HS-27A (cell line): ENCODE data around the gene PTGR3.
"Not testable (repeated sequence)": the region's sequence is repeated elsewhere in the genome, so short reads cannot be mapped to it uniquely, and the experiment has no call there.

Experiments
- DNase-seq: peaks from one replicate; pipeline ENCODE4 v3.0.0-alpha.2; 2012; ENCODE audit warnings: low read depth, missing footprints

Gene PTGR3

DNA sequence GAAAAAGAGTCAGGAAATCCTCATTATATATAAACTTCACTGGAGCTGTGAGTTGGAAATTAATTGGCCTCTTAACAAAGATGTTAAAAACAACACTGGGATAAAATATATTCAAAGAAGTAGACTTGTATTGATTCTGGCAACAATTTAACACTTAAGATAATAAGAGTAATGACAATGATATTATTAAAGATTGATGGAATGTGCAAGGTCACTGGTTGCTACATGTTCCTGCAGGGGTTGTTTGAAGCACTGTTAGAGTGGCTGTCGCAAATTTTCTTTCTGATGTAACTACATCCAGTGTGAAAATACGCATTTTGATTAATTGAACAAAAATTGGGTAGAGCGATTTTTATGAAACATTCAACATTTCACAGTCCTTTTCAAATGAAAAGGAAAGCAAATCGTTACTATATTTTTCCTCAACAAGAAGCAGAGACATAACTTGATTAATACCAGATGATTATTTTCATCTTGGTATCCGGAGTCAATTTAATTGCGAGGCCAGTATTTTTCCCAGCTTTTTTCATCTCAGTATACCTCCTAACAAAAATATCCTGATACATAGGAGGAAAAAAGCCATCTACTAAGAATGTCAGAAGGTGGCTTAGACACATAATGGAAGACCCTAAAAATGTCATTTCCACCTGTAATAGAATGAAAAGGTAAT is 6.1 kb downstream of the PTGR3 start:
- DNase-seq = no peak

DNA sequence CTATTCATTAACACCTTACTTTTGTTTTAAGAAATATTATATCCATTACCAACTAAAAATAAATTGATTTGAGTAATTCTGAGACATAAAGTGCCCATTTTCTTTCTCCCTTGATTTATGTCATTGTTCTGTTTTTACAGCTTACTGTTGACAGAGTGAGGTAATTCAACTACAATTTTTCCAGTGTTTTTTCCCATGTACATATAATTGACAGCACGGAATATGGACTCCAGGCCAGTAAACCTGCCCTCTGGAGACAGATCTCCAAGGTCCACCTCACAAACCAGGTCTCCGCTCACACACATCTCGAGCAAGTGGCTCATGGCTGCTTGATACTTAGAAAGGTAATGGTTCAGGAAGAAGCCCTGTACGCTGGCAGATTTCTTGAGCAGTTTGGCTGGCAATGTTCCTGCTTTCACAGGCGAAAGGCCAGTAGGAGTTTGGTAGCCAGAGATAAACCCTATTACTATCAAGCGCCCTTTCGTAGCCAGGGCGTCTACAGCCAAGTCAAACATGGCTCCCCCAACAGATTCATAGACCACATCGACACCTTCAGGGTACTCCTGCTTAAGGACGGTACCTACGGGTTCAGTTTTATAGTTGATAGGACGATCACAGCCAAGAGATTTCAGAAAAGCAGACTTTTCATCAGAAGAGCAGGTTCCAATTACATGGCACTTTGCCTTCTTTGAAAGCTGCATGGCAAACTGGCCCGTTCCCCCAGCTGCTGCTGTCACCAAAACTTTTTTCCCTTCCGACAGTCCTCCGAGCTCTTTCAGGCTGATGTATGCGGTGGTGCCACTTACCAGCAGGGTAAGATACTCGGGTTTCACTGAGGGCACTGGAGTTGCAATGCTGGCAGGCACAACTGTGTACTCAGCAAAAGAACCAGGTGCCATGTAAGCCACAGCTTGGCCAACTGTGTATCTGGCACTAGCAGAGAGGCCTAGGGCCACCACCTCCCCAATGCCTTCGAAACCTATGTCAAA is 7.4 kb downstream of the PTGR3 start:
- DNase-seq = no peak

DNA sequence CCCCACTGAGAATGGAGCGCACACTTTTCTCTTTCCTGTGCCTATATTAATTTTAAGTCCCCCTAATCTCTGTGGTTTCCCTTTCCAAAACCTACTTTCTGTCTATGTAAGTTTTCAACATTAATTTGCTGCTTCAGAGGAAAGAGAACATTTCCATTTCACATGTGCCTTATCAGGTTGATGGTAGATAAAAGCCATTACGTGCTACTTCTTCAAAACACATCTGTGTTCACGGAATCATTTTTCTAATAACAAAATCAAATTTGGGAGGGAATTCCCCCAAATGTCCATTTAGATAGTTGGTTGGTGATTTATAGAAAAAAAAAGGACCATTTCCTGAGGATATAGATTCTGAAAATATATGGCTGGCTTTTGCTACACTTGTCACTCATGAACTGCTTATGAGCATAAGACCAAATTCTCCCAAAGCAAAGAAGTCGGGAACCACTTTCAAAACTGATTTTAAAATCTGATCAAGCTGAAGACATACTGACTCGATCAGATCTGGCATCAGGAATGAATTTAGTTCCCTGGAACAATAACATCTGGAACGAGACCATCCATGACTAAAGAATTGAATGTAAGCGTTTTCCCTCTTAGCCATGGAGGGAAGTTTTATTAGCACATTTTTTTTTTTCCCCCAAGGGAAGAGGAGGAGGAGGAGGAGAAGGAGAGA is 8.2 kb downstream of the PTGR3 start:
- no peak for DNase-seq

DNA sequence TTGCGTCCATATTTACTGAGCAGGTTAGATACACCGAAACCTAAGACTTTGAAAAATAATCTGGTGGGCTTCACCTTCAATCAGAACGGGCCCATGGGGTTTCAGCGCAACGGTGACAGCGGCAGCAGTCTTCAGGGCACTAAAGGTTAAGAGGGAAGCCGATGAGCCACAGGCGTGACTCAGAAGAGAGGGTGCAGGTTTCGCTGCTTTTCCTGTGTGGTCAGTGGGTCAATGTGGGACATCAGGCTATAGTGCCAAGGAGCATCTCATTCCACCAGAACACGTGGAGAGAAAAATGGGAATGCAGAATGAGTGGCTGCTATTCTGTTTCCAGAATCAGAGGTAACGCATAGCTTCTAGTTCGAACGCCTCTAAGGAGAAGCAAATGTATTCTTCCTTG is 8.9 kb downstream of the PTGR3 start:
- DNase-seq = no peak

DNA sequence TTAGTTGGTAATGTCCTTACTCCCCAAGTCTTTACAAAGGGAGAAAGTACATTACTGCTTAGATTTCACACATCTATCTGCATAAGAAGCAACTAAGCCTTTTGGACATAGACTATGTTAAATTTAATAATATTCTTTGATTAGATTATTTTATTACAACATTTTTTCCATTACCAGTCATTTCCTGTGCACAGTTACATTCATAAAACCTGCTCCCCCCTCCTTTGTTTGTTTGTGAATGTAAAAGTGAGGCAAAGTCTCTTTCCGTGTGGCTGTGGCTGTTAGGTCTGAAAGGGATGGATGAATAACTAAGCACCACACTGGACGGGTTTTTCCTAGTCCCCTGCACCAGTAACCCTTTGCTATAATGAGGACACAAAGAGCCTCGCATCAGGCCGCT is 9.6 kb downstream of the PTGR3 start:
- no peak for DNase-seq

DNA sequence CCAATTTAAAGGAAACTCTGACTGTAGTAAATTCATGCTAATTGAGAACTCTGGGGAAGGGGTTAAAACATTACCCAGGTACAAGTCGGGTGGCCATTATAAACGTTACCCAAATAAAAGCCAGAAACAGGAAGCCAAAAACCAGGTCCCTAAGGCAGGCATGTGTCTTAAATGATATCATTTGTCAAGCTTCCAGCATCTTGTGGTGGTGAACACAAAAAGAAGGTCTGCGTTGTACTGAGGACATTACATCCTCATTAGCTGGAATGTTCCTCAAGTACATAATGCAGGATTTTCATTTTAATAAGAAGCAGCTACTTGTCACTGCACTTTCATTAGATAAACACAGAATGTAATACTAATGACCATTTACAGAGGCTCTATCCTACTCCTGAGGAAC is 10.9 kb downstream of the PTGR3 start:
- no peak for DNase-seq

DNA sequence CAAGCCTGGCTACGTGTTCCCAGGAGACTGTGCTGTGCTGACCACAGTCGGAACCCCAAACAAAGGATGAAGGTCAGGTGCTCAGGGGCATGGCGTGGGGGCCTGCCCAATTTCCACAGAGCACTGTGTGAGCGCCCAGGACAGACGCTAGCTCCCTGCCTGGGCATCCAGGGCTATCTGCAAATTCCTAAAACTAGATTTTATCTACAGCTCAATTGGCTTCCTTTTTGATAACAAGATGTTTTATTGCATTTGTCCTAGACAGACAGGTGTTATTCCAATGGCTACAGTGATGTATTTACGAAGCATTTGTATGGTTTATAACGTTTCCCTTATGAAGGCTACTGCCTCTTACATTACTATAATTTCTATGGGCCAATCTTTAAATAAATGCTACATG is 16.0 kb downstream of the PTGR3 start:
- no peak for DNase-seq

DNA sequence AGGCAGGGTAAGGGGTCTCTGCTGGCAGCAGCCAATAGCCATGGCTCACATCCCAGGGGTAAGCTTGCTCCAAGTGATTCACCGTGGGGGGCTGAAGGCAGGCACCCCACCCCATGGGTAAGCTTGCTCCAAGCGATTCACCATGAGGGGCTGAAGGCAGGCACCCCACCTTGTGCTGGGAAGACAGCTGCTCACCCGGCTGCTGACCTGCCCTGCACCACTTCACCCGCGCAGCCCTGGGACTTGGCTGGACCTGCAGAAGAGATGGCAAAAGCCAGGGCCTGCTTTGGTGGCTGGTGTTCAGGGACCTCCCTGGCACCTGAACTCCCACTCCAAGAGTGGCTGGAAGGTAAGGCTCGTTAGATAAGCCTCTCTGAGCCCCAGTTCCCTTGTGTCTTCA is 19.2 kb downstream of the PTGR3 start:
- no peak for DNase-seq

DNA sequence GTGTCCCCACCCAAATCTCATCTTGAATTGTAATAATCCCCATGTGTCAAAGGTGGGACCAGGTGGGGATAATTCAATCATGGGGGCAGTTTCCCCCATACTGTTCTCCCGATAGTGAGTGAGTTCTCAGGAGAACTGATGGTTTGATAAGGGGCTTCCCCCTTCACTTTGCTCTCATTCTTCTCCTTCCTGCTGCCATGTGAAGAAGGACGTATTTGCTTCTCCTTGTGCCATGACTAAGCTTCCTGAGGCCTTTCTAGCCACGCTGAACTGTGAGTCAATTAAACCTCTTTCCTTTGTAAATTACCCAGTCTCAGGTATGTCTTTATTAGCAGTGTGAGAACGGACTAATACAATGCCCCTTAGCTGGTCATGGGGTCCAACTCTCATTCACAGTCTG is 21.2 kb downstream of the PTGR3 start:
- DNase-seq = not testable (repeated sequence)

DNA sequence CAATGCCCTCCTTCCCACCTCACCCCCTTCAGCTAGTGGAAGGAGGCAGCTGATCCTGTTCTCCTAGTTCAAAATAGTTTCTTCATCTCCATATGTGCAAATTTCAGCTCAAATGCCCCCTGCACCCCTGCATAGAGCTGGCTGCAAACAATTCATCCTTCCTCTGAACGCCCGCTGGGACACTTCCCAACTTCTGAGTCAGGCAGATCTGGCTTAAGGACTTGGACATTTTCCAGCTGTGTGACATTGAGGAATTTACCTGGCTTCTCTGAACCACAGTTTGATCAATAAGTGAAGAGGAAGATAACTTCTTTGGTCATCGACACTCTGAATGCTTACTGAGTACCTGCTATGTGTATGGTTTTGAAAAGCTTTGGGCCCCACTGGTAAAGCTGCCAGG is 23.5 kb downstream of the PTGR3 start:
- no peak for DNase-seq

DNA sequence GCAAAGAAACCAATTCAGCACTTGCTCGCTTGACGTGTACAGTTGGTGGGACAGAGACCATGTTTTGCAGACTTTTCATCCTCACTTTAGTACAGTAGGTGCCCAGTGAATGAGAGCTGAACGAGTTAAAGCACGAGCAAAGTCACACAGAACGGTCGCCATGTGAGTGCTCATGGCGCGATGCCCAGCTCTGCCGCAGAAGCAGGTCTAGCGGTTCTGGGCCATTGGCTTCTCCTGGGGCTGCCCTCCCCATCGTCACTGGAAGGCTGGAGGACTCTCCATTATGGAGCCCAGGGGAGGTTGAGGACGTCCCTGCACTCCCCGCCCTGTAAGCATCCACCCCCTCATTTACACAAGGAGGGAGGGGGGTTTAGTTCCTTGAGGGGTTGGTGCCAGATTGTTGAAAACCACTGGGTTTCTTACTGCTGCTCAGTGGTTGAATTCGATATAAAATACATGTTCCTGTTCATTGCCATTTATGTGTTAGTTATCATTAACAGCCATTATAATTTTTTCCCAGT is 24.9 kb downstream of the PTGR3 start:
- no peak for DNase-seq

DNA sequence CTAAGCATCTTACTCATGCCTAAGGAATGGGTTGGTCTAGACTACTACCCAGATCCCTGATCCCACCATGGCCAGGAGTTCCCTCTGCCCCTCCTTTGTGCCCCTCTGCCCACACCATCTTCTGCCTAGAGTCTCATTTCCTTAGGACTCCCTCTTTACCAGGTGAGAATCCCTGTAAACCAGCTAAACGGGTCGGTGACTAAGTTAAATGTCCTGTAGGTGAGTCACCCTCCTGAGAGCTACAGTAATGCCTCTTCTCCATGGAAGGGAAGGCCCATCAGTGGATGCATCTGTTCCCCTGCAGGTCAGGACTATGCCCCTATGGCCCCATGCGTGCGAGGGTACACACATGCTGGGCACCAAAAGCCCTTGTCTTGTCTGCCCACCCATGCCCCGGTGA is 25.4 kb downstream of the PTGR3 start:
- no peak for DNase-seq

DNA sequence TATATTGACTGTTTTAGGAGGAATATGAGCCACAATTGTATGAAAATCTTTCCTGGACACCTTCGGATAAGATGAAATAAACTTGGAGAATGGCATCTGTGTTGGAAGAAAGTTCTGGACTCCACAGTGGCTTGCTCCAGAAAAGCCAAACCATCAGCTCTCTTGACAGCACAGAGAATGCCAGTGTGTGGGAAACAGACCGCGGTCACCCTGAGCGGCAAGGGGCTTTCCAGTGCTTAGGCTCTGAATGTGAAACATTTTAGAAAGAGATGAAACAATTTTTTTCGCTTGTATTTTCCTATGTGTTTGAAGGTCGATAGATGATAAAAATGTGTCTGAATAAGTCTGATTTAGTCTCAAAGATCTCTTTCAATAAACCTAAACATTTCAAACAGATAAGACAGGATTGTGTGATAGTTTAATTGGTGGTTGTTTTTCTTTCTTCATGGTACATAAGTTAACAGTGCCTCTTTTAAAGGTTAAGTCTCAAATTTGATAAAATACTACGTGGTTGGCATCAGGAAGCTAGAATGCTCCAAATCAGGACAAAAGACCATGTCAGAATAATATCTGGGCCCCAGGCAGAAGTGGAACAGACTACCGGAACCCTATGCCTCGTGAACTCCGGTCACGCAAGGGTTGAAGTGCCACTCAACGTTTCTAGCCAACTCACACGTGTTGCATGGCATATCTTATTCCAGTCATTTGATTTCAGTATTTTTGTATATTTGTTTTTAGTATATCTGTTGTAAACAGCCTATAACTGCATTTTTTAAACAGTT is 28.9 kb downstream of the PTGR3 start:
- DNase-seq = no peak

DNA sequence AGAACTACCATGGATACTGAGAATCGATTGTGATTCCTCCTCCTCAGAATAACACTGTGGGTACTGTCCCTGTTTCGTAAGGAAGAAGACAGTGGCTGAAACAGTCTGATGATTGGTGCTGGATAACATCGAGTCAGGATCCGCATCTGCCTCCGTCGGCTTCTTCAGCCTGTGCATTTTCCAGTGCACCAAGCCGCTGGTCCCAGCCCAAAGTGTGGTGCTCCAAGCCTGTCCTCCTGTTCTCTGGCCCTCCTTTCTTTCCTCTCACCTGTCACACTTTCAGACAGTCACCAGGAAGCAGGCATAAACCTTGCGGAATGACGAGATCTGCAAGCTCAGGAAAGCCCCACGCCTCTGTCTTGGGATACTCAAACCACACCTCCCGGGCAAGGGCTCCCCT is 30.6 kb downstream of the PTGR3 start:
- no peak for DNase-seq

DNA sequence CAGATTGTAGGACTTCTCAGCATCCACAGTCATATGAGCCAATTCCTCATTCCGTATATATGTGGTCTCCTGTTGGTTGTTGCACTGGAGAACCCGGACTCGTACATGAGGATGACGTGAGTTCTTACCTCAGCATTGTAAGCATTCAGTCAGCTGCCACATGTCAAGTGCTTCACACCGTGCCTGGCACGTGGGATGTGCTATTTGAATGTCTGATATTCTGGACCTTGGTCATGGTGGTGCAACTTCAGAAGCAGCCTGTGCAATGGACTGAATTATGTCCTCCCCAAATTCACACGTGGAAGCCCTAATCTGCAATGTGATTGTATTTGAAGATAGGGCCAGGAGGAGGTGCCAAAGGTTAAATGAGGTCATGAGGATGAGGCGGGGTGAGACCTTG is 32.1 kb downstream of the PTGR3 start:
- DNase-seq = no peak

DNA sequence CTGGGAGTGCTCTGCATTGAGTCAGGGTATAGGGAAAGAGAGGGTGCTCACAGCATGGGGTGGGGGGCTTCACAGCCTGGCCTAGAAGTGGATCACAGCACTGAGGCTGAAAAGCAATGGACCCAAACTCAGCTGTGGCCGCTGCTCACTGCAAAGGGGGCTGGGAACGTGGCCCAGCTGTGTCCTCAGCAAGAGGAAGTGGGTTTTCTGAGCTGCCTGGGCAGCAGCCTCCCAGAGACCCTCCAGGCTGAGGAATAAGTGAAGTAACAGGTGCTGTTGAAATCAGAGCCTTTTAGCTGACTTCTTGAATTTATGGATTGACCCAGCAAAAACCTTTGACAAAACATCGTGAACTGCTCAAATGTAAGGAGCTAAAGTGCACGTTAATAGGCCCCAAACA is 35.2 kb downstream of the PTGR3 start:
- DNase-seq = no peak

DNA sequence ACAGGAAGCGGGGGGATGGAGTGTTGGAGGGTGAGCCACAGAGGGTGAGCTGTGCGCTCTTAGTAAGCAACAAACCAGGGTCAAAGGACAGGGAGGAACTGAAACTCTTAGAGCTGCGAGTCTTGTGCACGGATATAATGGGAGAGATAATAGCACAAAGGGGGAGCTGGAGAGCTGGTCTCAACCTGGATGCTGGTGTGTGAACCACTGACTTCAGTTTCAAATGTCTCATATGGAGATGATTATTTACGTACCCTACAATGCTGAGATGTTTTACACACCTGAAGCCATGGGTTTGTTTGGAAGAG is 35.9 kb downstream of the PTGR3 start:
- DNase-seq = no peak

DNA sequence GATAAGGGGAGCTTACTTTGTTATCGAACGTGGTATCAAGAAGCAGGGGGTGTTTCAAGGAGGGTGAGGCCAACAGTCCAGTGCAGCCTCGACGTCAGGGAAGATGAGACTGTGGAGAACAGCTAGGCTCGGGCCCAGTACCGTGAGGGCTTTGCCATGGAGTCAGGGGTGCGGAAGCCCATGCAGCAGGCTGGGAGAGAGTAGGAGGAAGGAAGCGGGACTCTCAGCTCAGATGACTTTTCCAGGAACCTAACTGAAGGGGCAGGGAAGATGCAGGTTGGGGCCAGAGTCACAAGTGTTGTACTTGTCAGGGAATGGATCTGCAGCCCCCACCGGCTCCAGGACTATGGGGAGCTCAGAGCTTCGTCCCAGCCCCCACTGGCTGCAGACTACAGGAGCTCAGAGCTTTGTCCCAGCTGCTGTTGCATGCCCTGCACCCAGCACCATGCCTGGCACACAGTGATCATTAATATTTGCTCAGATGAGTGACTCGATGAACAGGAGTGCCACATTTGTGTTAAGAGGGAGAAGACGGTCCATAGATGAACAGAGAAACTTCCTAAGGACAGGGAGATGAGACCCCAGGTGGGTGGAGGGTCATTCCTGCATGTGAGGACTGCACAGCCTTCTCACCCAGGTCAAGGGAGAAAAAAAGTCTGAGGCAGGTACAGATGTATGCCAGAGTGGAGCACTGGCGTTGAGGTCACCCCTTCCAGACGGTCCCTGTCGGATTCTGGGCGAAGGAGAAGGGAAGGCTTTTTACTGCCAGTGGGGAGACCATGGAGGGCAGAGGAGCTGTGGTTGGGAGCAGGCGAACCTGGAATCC is 36.4 kb downstream of the PTGR3 start:
- DNase-seq = no peak

DNA sequence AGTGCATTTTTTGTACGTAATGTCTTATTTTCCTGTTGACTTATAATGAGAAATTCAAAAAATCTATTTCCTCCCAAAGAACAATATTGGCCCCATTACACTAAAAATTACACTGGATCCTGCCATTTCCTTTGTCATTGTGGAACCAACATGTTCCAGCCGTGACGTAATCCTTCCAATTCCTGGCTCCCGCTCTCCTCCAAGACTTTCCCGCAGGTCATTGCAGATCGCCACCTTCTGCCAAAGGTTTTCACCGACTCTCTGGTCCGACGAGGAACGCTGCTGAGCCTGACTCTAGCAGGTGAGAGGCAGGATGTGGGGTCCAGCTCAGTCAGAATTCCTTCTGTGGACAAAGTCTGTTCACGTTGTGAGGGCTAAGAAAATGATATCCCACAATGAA is 38.0 kb downstream of the PTGR3 start:
- DNase-seq = no peak

DNA sequence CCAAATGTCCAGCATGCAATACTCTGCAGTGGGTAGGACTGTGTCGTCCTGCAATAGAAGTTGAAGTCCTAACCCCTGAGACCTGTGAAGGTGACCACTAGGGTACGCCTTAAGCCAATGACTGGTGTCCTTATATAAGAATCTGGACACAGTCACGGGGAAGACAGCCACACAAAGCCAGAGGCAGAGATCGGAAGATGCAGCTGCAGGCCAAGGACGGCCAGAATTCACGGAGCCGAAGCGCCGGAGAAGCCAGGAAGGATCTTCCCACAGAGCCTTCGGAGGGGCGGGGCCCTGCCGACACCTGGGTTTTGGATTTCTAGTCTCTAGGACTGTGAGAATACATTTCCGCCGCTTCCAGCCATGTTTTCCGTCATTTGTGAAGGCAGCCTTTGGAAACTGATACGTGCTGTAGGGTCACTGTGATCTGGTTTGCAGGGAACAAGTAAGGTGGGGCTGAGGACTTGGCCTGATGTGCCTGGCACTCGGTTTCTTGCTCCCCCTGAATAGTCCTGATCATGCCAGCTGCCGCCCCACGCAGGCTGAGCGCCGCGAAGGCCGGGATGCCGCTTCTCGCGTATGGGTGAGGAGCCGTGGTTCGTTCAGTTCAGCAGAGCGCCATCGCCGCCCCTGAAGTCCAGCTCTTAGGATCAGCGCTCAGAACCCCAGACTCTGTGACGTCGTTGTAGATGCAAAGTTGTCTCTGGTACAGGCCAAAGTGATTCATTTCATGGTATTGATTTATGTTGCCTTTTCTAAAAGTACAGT is 38.7 kb downstream of the PTGR3 start:
- DNase-seq = no peak
